ENCODE data around the gene CFAP61.
"Not testable (repeated sequence)": the region's sequence is repeated elsewhere in the genome, so short reads cannot be mapped to it uniquely, and the experiment has no call there.

The CFAP61 gene

DNA sequence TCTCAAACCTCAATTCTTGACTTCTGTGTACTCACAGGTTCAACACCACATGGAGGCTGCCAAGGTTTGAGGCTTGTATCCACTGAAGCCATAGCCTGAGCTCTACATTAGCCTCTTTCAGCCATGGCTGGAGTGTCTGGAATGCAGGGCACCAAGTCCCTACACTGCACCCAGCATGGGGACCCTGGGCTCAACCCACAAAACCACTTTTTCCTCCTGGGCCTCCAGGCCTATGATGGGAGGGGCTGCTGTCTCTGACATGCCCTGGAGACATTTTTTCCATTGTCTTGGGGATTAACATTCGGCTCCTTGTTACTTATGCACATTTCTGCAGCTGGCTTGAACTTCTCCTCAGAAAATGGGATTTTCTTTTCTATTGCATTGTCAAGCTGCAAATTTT, 192.1 kb downstream of the CFAP61 start:
- not testable (repeated sequence) for DNase-seq

GRCh38 chr20:20246996-20247633, 194.8 kb downstream of the CFAP61 start:
- DNase-seq = no peak

DNA sequence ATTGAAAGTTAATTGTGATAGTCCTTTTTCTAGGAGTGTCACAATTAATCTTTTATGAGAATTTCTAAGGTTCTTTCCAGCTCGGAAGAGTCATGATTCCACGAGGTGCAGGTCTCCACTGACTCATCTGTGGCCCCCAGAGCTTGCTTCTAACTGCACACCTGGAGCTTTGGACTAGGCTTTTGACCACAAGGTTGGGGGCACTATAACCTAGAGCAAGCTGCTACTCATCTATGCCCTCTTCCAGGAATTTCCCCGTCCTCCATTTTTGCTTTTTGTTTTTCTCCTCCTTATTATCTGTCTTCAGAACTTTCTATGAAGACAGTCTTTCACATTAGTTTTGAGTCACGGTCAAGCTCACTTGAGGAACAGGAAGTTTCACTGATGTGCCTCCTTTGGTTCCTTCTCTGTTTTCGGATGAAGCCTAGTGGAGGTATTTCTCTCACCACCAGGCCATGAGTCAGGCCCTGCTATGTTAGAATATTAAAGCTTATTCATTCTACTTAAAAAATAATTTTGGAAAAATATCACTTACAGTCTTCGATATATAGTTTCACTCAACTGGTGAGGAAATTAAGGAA, 196.4 kb downstream of the CFAP61 start:
- no peak for DNase-seq

GRCh38 chr20:20251317-20251716, 199.0 kb downstream of the CFAP61 start:
- DNase-seq = peak; percentile 32

- DNase-seq = no peak
Measured at GRCh38 chr20:20251836-20252235, 199.5 kb downstream of the CFAP61 start.

- DNase-seq = no peak
Measured at GRCh38 chr20:20253039-20253743, 200.9 kb downstream of the CFAP61 start.

- DNase-seq = no peak
Measured at GRCh38 chr20:20253744-20254330, 201.5 kb downstream of the CFAP61 start.

GRCh38 chr20:20255099-20255498, 202.8 kb downstream of the CFAP61 start:
- DNase-seq = no peak

DNA sequence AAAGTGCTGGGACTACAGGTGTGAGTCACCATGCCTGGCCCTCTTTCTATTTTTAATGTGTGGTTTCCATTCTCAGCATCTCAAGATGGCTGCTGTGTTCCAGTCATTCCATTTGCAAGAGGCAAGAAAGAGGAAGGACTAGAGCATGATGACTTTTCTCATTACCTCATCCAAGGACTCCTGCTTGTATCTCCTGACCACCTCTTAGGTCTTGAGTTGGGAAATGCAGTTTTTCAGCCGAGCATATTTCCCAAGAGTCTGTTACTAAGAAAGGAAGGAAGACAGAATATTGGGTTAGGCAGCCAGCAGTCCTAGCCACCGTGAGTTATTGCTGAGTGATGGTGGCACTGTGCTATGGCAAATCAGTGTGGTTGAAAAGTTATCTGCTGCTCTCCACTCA, 207.2 kb downstream of the CFAP61 start:
- no peak for DNase-seq

- DNase-seq = no peak
Measured at GRCh38 chr20:20261159-20261558, 208.8 kb downstream of the CFAP61 start.

GRCh38 chr20:20265210-20265609, 212.9 kb downstream of the CFAP61 start:
- DNase-seq = no peak

DNA sequence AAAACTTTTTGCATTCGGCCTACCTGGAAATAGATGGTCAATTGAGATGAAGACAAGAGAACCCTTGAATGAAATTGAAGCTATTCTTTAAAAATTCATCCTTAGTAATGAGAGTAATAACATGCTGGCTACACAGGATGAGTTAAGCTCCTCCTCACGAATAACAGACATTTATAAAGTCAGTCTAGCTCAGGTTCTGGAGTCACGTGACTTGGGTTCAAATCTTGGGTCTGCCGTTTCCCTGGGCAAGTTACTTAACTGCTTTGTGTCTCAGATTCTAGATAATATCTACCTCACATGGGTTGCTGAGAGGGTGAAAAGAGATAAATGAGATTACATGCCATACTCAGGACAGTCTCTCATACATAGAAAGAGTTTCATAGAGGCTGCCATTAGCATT, 214.2 kb downstream of the CFAP61 start:
- no peak for DNase-seq

- no peak for DNase-seq
Measured at GRCh38 chr20:20267685-20268370, 215.5 kb downstream of the CFAP61 start.

- no peak for DNase-seq
Measured at GRCh38 chr20:20271271-20271670, 218.9 kb downstream of the CFAP61 start.

DNA sequence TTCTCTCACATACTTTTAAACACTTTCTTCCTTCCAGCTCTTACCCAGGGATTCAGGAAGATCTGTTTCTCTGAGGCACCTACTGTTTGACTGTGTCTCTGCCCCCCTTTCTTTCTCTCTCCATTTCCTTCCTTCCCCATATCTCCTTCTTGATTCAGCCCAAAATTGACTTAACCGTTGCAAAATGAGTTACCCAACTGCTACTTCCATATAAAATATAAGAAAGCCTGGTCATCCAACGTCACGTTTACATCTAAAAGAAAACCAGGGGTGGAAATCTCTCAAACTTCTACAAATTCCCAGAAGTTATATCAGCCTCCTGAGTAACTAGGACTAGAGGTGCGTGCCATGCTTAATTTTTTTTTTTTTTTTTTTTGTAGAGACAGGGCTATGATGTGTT, 220.4 kb downstream of the CFAP61 start:
- no peak for DNase-seq

DNA sequence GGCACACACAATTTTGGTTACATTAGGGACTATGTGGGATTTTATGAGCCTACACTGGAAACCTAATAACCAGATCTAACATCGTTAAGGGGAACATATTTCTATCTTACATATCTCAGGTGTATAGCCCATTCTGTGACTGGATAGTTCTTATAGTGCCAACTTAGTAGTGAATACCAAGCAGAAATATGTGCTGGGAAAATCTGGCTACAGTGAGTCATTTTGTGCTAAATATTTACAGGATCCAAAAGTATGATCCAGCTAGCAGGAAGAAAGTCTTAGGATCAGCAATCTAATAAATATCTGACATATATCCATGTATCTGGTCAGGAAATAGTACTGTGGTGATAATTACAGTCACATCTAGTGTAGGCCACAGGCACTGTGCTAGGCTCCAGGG, 221.0 kb downstream of the CFAP61 start:
- DNase-seq = no peak

- DNase-seq = no peak
Measured at GRCh38 chr20:20274821-20275220, 222.5 kb downstream of the CFAP61 start.

- DNase-seq = no peak
Measured at GRCh38 chr20:20275636-20276035, 223.3 kb downstream of the CFAP61 start.

GRCh38 chr20:20276811-20277530, 224.6 kb downstream of the CFAP61 start:
- DNase-seq = peak; percentile 23

- DNase-seq = peak; percentile 12
Measured at GRCh38 chr20:20277894-20278335, 225.6 kb downstream of the CFAP61 start.

- no peak for DNase-seq
Measured at GRCh38 chr20:20286061-20286460, 233.7 kb downstream of the CFAP61 start.

DNA sequence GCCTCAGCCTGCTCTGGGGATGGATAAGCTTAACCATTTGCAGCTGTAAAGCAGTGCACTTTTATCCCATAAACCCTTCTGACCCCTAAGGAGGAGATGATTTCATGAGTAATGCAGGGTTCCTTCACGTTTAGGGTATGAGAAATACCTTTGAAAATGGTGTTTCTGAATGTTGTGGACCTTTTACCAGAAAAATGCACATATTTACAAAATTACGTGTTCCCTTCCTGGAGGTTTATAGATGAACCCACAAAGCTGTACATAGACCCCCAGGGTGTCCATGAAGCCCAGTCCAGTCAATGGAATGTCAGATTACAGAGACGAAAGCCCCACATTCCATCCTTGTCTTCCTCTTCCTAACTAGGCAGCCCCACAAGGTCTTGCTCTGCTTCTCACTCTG, 237.0 kb downstream of the CFAP61 start:
- no peak for DNase-seq

DNA sequence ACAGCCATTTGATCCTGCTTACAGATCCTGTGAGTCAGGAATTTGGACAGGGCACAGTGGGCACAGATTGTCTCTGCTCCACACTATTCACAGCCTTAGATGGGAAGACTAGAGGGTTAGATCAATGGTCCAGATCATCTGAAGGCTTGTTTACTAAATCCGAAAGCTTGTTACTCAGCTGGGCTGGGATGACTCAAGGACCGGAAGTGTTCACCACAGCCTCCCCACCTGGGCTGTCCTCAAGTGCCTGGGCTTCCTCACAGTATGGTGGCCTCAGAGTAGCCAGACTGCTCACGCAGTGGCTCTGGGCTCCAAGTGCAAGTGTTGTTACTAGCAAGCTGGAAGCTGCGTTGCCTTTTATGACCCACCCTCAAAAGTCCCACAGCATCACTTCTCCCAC, 240.1 kb downstream of the CFAP61 start:
- no peak for DNase-seq

Measured in NCI-H1092 (cell line).